ENCODE measurements around the gene OSBP2.

The OSBP2 gene

DNA sequence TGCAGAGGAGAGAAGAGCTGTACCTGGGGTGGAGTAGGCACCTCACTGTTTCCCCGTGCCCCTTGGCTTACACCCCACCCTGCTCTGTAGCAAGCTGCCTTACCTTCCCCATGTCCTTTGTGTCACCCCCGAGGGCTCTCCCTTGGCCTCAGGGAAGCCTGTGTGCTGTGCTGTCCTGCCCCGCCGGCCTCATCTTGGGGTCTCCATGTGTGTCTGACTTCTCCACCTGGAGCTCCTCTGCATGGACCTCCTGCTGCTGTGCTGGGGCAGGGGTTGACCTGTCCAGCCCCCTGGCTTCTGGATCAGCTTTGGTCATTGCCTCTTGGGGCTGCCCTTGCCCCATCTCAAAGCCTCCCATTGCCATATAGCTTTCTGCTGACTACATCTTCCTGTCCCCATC, 59.8 kb downstream of the OSBP2 start:
- no peak for DNase-seq (ENCODE audit: low read depth)
- H3K4me3 ChIP-seq (ENCODE audit: low read depth, low read length): no peak overlapping the region
- TF ChIP-seq, protein P1, sequence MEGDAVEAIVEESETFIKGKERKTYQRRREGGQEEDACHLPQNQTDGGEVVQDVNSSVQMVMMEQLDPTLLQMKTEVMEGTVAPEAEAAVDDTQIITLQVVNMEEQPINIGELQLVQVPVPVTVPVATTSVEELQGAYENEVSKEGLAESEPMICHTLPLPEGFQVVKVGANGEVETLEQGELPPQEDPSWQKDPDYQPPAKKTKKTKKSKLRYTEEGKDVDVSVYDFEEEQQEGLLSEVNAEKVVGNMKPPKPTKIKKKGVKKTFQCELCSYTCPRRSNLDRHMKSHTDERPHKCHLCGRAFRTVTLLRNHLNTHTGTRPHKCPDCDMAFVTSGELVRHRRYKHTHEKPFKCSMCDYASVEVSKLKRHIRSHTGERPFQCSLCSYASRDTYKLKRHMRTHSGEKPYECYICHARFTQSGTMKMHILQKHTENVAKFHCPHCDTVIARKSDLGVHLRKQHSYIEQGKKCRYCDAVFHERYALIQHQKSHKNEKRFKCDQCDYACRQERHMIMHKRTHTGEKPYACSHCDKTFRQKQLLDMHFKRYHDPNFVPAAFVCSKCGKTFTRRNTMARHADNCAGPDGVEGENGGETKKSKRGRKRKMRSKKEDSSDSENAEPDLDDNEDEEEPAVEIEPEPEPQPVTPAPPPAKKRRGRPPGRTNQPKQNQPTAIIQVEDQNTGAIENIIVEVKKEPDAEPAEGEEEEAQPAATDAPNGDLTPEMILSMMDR (IDR thresholded peaks at IDR 0.05; ENCODE audit: insufficient read depth, low read depth, low read length, missing control alignments): no peak

DNA sequence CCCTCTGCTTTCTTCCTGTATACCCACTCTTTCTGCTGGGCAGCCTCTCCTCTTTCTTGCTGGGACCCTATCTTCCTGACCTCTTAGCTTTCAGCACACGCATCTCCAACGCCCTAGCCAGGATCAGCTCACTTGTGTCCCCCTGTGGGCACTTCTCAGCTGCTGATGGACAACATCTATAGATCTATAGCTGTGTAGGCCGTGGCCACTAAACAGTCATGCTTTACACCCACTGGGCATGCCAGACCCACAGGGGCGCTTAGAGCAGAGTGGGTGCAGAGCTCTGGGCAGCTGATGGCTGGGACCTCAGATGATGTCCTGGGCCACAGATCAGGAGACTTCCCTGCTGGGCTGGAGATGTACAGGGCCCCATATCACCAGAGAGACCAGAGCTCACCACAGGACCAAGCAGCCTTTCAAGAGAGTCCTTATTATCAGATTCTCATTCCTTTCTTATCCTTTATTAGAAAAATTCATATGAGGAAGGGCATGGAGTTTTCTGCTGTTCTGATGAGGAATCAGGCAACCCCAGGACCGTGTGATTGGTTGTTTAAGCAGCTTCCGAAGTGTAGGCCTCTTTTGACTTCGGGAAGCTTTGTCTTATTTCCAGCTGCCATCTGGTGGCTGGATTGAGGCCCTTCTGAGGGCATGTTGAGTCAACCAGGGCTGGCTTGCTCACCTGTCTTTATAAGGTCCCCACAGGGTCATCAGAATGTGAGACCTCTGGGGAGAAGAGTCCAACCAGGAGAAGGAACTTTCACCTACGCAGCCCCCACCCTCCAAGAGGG, 60.5 kb downstream of the OSBP2 start:
- TF ChIP-seq, protein P1 (IDR thresholded peaks at IDR 0.05; ENCODE audit: insufficient read depth, low read depth, low read length, missing control alignments): peak; percentile 83
- peak; percentile 89 for DNase-seq (ENCODE audit: low read depth)
- no peak overlapping the region for H3K4me3 ChIP-seq (ENCODE audit: low read depth, low read length)

DNA sequence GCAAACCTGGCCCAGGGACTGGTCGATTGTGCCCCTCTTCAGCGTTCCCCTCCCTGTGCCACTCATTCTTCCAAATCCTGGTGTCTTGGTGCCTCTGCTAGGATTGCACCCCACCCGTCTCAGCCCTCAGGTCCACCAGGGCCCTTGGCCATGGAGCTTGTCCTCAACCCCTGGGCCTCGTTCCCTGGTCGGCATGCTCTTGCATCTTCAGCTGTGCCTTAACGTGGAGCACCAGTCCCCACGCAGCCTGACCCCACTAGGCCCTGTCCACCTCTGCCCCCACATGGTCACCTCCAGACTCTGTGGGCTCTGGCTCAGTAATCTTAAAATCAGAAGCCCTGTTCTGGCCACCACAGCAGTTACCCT, 61.1 kb downstream of the OSBP2 start:
- no peak for DNase-seq (ENCODE audit: low read depth)
- H3K4me3 ChIP-seq (ENCODE audit: low read depth, low read length): no peak overlapping the region
- TF ChIP-seq, protein P1 (IDR thresholded peaks at IDR 0.05; ENCODE audit: insufficient read depth, low read depth, low read length, missing control alignments): no peak

DNA sequence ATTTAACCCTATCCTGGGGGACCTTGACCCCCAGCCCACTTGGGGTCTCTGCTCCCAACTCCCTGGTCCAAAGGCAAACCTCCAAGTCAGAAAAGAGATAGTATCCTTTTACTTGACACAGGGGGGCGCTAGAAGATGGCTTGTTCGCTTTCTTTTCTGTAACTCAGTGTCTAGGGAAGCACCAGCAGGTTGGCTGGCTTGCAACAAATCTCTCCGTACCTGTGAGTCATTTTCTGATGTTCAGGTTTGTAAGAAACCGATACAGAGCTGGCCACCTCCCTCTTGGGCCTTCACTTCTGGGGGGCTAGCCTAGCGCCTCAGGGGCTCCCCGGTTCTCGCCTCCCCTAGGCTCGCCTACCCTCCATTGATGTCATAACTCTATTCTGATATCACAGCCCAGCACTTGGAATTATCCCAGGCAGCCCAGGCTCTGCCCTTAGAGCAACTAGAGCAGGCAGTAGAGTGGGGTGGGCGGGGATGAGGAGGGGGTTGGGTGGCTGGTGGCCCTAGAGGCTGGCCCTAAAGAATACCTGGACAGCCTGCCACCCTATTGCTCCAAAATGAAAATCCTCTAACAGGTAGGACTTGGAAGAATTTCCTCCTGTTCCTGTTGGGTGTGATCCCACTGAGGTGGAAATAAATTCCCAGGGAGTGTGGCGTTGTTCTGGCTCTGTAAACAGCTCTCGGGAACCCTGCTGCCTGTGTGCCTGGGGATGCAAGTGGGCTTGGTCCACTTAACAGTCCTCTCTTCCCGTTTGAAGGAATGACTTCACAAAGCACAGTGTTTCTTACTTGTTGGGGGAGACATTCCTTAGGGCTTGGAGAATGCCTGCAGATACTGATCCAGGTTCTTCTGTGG, 69.4 kb downstream of the OSBP2 start:
- DNase-seq (ENCODE audit: low read depth): peak; percentile 75
- H3K4me3 ChIP-seq (ENCODE audit: low read depth, low read length): no peak overlapping the region
- TF ChIP-seq, protein P1 (IDR thresholded peaks at IDR 0.05; ENCODE audit: insufficient read depth, low read depth, low read length, missing control alignments): peak; percentile 70

DNA sequence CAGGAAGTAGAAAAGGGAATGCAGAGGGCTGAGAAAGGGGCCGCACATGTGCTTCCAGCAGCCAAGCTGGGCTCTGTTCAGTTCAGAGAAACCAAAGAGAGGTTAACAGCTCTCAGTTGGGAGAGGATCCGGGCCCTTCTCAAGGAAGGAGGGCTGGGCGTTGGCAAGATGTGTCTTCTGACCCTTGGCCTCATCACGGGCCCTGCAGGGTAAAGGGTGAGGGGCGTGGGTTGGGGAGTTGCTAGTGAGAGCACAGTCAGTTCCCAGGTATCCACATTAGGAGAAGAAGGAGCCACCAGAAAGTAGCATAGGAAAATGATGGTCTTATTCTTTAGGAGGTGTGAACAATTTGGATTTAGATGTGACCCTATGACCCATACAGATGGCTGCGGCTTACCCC, 73.0 kb downstream of the OSBP2 start:
- TF ChIP-seq, protein P1 (IDR thresholded peaks at IDR 0.05; ENCODE audit: insufficient read depth, low read depth, low read length, missing control alignments): no peak
- no peak overlapping the region for H3K4me3 ChIP-seq (ENCODE audit: low read depth, low read length)
- DNase-seq (ENCODE audit: low read depth): no peak

DNA sequence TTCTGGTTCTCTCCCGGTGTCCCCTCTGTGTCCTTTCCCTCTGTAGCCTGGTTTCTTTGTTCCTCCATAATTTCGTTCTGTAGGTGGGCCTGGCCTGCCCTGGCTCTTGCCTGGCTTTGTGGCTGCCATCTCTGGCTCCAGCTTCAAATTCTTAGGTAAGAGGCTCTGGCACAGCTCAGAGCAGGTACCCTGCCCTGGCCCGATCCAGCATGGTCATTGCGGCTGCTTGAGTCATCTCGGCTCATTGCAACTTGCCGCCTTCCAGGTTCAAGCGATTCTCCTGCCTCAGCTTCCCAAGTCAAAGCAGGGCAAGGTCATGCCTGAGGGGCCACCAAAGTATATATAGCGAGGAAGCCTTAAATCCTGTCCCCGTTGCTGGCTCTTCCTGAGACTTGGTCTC, 76.0 kb downstream of the OSBP2 start:
- H3K4me3 ChIP-seq (ENCODE audit: low read depth, low read length): no peak overlapping the region
- TF ChIP-seq, protein P1 (IDR thresholded peaks at IDR 0.05; ENCODE audit: insufficient read depth, low read depth, low read length, missing control alignments): no peak
- no peak for DNase-seq (ENCODE audit: low read depth)
